ENCODE results near the gene IMPDH2. TPM values are rescaled to one million over a fixed set of nuclear protein-coding genes. Genes with fewer than 3 reads are reported as not detected.
A peak's percentile ranks its signal among the peaks of the same experiment; 100 is the strongest.

IMPDH2 gene
- total RNA-seq, 1 experiment from 2014 or later: 599 TPM

GRCh38 chr3:49001155-49001554, 28.0 kb downstream of the IMPDH2 start:
- peaks cover 0 to 5% of the 10 kb centered on the region in 2 experiments; a peak in 3 of 4 replicates for H3K4me1 ChIP-seq (ENCODE audit: control insufficient read depth in 1 of 2, insufficient read depth in 2 of 2, low read length in 2 of 2)
- no peak overlapping the region for H2AFZ ChIP-seq (ENCODE audit: low read depth, low read length, poor library complexity, severe bottlenecking)
- ChIA-PET POLR2A (interaction anchor here (1.2 kb wide), 1 partner anchor 12 kb away, joined by 3 read pairs; the partner anchor contains the start of gene P4HTM), RAD21 (ENCODE audit: low non-redundant PET in 1 of 2, low total read pairs in 2 of 2, uncharacterized antibody in 2 of 2, unreplicated experiment in 2 of 2) (no interaction called here), CTCF (no interaction called here)
- TF ChIP-seq CTCF (IDR thresholded peaks at IDR 0.05 in 2 of 3, conservative IDR thresholded peaks at IDR 0.05 in 1 of 3; ENCODE audit: borderline replicate concordance in 1 of 3, insufficient read depth in 1 of 3, low read depth in 2 of 3, low read length in 2 of 3) (peak in 2 of 3 experiments; percentile 23 to 25; a peak in 1 of 6 replicates), CEBPB (IDR thresholded peaks at IDR 0.05; ENCODE audit: low read depth) (no peak)
- H3K36me3 ChIP-seq (ENCODE audit: control insufficient read depth in 1 of 2, insufficient read depth in 2 of 2, low read length in 2 of 2): no peaks in the 10 kb centered on the region; a peak in 1 of 4 replicates
- H3K4me3 ChIP-seq (replicated peaks in 1 of 2; ENCODE audit: low read depth in 1 of 2, low read length in 2 of 2): no peak overlapping the region
- intact Hi-C loops (cut with micrococcal nuclease): no loop called here
- no peak overlapping the region for H3K9ac ChIP-seq (ENCODE audit: low read length)
- ATAC-seq (peak; percentile 47; the same call in 1 of the 2 replicates), DNase-seq (ENCODE audit: low read depth, low spot score) (no peak)
- no peaks in the 10 kb centered on the region for H3K9me2 ChIP-seq (ENCODE audit: insufficient read depth)
- H3K27me3 ChIP-seq (ENCODE audit: insufficient read depth, low read length): no peaks in the 10 kb centered on the region
- no peaks in the 10 kb centered on the region for H3K79me2 ChIP-seq (ENCODE audit: insufficient read depth, low read length)
- H3K4me2 ChIP-seq (ENCODE audit: low read length): no peak overlapping the region
- no peak overlapping the region for H3K27ac ChIP-seq (ENCODE audit: low read depth, low read length)
- no peaks in the 10 kb centered on the region for H3K9me3 ChIP-seq (ENCODE audit: control insufficient read depth in 1 of 2, insufficient read depth in 1 of 2, low read depth in 1 of 2, low read length in 2 of 2)
- H4K20me1 ChIP-seq (ENCODE audit: insufficient read depth): no peaks in the 10 kb centered on the region
- no TSS peak for BruUV-seq (replicated peaks)

GRCh38 chr3:48999085-48999858, 29.9 kb downstream of the IMPDH2 start:
- BruUV-seq (replicated peaks): no TSS peak
- no peak for DNase-seq (ENCODE audit: low read depth, low spot score)
- no peak for ATAC-seq
- Histone ChIP-seq H3K9ac (ENCODE audit: low read length) (no peak overlapping the region), H3K27ac (ENCODE audit: low read depth, low read length) (no peak overlapping the region), H3K4me3 (replicated peaks in 1 of 2; ENCODE audit: low read depth in 1 of 2, low read length in 2 of 2) (no peak overlapping the region), H3K4me2 (ENCODE audit: low read length) (no peak overlapping the region), H3K36me3 (ENCODE audit: control insufficient read depth in 1 of 2, insufficient read depth in 2 of 2, low read length in 2 of 2) (peaks cover 2 to 3% of the 10 kb centered on the region in 2 experiments; a peak in 2 of 4 replicates), H2AFZ (ENCODE audit: low read depth, low read length, poor library complexity, severe bottlenecking) (no peak overlapping the region), H3K4me1 (ENCODE audit: control insufficient read depth in 1 of 2, insufficient read depth in 2 of 2, low read length in 2 of 2) (no peaks in the 10 kb centered on the region; a peak in 1 of 4 replicates), H4K20me1 (ENCODE audit: insufficient read depth) (no peaks in the 10 kb centered on the region), H3K79me2 (ENCODE audit: insufficient read depth, low read length) (peaks cover 8% of the 10 kb centered on the region; the same call in 1 of the 2 replicates), H3K27me3 (ENCODE audit: insufficient read depth, low read length) (no peaks in the 10 kb centered on the region), H3K9me3 (ENCODE audit: control insufficient read depth in 1 of 2, insufficient read depth in 1 of 2, low read depth in 1 of 2, low read length in 2 of 2) (no peaks in the 10 kb centered on the region), H3K9me2 (ENCODE audit: insufficient read depth) (no peaks in the 10 kb centered on the region)
- intact Hi-C loops (cut with micrococcal nuclease): no loop called here
- ChIA-PET RAD21 (ENCODE audit: low non-redundant PET in 1 of 2, low total read pairs in 2 of 2, uncharacterized antibody in 2 of 2, unreplicated experiment in 2 of 2) (no interaction called here), CTCF (interaction anchor here (1.5 kb wide), 1 partner anchor 11 kb away, joined by 4 read pairs; no protein-coding TSS in a partner anchor), POLR2A (no interaction called here)
- no peak for TF ChIP-seq ELF1 (IDR thresholded peaks at IDR 0.05; ENCODE audit: borderline replicate concordance, low read depth)
- TF ChIP-seq YY1 (IDR thresholded peaks at IDR 0.05; ENCODE audit: extremely low read depth, insufficient replicate concordance, low read depth, low read length): no peak
- TF ChIP-seq MAX (IDR thresholded peaks at IDR 0.05): no peak

Measured in HCT116 (cell line).